Neuron (in vitro differentiated cells): ENCODE results near the gene ROM1.

Experiments
- H2AFZ ChIP-seq: one replicate; pipeline ENCODE4 v1.6.1; 2013; ENCODE audit warnings: low read depth, mild to moderate bottlenecking, inconsistent platforms, low read length, moderate library complexity
- H3K27me3 ChIP-seq: one replicate; pipeline ENCODE4 v1.6.1; 2013; ENCODE audit warnings: low read length; ENCODE audit not compliant: insufficient read depth
- H3K36me3 ChIP-seq: one replicate; pipeline ENCODE4 v1.6.1; 2013; ENCODE audit warnings: low read length; ENCODE audit not compliant: insufficient read depth
- H3K4me1 ChIP-seq: one replicate; pipeline ENCODE4 v1.6.1; 2013; ENCODE audit warnings: low read length; ENCODE audit not compliant: insufficient read depth
- H3K4me3 ChIP-seq: 2 replicates; pipeline ENCODE4 v1.5.1; 2013; ENCODE audit warnings: mild to moderate bottlenecking, low read length, moderate library complexity
- H3K9me3 ChIP-seq: one replicate; pipeline ENCODE4 v1.6.1; 2013; ENCODE audit warnings: low read length

ROM1 gene

GRCh38 chr11:62593434-62594044 is 19.5 kb upstream of the ROM1 start:
- Histone ChIP-seq H2AFZ (no peak overlapping the region), H3K4me1 (peaks cover 23% of the 10 kb centered on the region), H3K36me3 (peaks cover 57% of the 10 kb centered on the region), H3K9me3 (no peaks in the 10 kb centered on the region), H3K27me3 (no peaks in the 10 kb centered on the region), H3K4me3 (no peak overlapping the region)

DNA sequence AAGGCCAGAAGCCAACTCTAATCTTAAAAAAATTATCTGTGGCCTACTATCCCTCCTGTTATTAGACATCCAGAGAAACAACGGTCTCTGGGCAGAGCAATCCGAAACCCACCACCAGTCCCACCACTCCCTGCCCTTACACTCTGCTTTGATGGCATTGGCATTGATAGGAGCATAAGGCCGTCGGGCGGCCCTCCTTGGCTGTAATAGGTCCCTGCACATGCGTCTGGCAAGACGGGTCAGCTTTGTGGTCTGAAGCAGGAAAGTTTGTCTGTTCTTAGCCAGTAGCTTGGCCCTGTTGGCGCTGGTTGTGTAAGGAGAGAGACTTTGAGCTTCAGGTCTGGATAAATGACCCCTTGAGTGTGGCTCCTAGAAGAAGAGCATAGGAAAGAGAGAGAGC is 17.9 kb upstream of the ROM1 start:
- no peaks in the 10 kb centered on the region for H3K27me3 ChIP-seq
- H3K9me3 ChIP-seq = no peaks in the 10 kb centered on the region
- H3K4me3 ChIP-seq = no peak overlapping the region
- H3K36me3 ChIP-seq = peaks cover 69% of the 10 kb centered on the region
- no peak overlapping the region for H2AFZ ChIP-seq
- peaks cover 31% of the 10 kb centered on the region for H3K4me1 ChIP-seq

GRCh38 chr11:62599069-62599696 is 13.9 kb upstream of the ROM1 start:
- Histone ChIP-seq H2AFZ (no peak overlapping the region), H3K36me3 (peaks cover 55% of the 10 kb centered on the region), H3K27me3 (no peaks in the 10 kb centered on the region), H3K4me3 (peak overlapping the region; percentile 83), H3K4me1 (peaks cover 24% of the 10 kb centered on the region), H3K9me3 (no peaks in the 10 kb centered on the region)

DNA sequence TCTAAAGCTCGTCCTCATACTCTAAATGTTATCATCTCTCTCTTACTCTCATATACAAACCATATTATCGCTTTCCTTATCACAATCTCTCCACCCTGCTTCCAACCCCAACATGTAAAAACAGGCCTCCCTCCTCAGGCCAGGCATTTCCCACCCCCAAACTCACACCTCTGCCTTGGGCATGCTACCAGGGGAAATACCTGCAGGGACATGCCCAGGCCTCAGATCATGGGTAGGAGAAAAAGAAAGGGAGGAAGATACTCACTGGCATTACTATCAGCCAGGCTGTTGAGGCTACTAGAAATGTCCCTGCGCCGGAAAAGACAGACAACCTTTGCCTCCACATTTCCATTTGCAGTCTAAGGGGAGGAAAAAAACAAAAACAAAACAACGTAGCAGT is 13.2 kb upstream of the ROM1 start:
- peaks cover 31% of the 10 kb centered on the region for H3K4me1 ChIP-seq
- no peaks in the 10 kb centered on the region for H3K9me3 ChIP-seq
- H3K36me3 ChIP-seq = peaks cover 48% of the 10 kb centered on the region
- H2AFZ ChIP-seq = no peak overlapping the region
- H3K4me3 ChIP-seq = peak overlapping the region; percentile 83
- no peaks in the 10 kb centered on the region for H3K27me3 ChIP-seq

DNA sequence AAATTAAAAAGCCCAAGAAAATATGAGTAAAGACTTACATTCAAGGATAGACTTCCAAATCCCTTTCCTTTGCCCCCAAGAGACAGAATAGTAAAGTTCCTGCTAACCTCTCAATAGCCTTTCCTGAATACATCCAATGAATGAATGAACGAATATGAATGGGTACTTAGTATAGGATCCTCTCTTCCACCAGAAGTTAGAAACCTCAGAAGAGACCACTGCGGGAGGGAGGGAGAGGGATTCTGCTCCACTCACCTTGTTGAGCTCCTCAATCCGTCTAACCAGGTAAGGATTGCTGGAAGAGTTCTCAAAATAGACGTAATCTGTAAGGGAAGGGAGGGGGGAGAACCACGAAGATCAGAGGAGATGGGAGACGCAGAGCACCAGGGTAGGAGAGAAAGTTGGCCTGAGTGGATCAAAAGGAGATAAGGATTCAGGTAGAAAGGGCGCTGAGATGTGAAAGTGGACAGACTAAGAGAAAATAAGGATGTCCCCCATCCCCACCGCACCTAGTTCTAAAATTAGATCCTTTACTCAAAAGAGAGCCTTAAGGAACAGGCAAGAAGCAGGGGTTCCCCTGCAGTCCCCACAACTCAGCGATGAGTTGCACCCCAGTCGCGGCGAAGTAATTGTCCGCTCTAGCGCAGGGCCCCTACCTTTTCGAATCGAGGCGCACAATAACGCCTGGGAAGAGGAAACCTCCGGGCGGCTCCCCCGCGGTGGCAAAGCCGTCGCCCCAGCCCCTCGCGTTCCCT is 12.5 kb upstream of the ROM1 start:
- H2AFZ ChIP-seq = peak overlapping the region; percentile 38
- H3K27me3 ChIP-seq = no peaks in the 10 kb centered on the region
- peaks cover 34% of the 10 kb centered on the region for H3K4me1 ChIP-seq
- H3K36me3 ChIP-seq = peaks cover 42% of the 10 kb centered on the region
- H3K4me3 ChIP-seq = peak overlapping the region; percentile 83
- H3K9me3 ChIP-seq = no peaks in the 10 kb centered on the region

DNA sequence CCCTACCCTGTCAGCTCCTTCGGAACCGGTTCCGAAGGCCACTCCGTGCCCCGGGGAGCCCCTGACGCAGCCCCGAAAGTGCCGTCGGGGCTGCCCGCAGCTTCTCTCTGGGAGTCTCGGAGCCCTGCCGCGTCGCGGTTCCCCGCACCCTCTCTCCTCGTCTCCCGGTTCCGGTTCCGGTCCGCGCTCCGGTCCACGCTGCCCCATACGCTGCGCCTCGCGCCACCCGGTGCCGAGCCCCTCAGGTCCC is 12.0 kb upstream of the ROM1 start:
- Histone ChIP-seq H3K9me3 (no peaks in the 10 kb centered on the region), H2AFZ (peak overlapping the region; percentile 38), H3K27me3 (no peaks in the 10 kb centered on the region), H3K36me3 (peaks cover 37% of the 10 kb centered on the region), H3K4me1 (peaks cover 34% of the 10 kb centered on the region), H3K4me3 (peak overlapping the region; percentile 83)

DNA sequence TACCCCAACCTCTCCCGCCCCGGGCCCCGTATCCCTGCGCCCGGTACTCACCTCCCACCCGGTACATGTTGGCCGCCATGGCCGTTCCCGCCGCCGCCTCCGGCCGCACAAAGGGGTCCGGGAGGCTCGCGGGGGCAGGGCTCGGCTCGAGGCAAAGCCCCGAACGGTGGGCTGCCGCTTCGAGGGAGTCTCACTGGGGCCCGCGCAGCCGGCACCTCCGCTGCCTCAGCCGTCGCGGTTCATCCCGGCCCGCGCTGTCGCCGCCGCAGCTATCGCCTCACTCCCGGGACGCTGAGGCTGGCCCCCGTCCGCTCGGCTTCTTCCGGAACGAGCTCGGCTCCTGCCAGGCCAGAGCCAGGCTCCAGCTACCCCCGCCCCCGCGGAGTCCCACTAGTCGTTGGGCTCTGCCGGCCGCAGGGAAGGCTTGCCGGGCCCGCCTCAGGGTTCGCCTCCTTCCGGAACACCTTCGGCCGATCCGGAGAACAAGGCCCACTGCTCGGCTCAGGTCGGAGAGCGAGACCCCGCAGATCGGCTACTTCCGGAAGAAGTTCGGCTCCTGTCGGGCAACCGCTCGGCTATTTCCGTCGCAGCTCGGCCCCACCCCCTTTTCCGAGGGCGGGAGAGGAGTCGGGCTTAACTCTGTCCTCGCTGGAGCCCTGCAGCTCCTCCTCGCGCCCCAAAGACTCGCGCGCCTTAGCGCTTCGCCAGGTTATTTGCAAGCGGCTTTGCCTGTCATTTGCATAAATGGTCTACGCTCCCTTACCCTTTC is 11.5 kb upstream of the ROM1 start, which contains the start of gene MTA2:
Gene MTA2, minus strand, starts transcription at position 494 of the 769 bp plus-strand sequence. Its CDS starts 415 bp downstream, at position 79.
- Histone ChIP-seq H3K9me3 (no peaks in the 10 kb centered on the region), H3K36me3 (peaks cover 32% of the 10 kb centered on the region), H3K27me3 (no peaks in the 10 kb centered on the region), H2AFZ (peak within 1 kb of the TSS; percentile 38), H3K4me1 (peaks cover 34% of the 10 kb centered on the region), H3K4me3 (peak within 1 kb of the TSS; percentile 83)

- H3K27me3 ChIP-seq = no peaks in the 10 kb centered on the region
- H2AFZ ChIP-seq = no peak overlapping the region
- peaks cover 34% of the 10 kb centered on the region for H3K4me1 ChIP-seq
- H3K9me3 ChIP-seq = no peaks in the 10 kb centered on the region
- H3K36me3 ChIP-seq = peaks cover 27% of the 10 kb centered on the region
- H3K4me3 ChIP-seq = peak overlapping the region; percentile 3
These were observed 10.7 kb upstream of the ROM1 start for GRCh38 chr11:62602141-62603071.

- H3K27me3 ChIP-seq = no peaks in the 10 kb centered on the region
- H2AFZ ChIP-seq = no peak overlapping the region
- peaks cover 34% of the 10 kb centered on the region for H3K4me1 ChIP-seq
- H3K9me3 ChIP-seq = no peaks in the 10 kb centered on the region
- H3K36me3 ChIP-seq = peaks cover 20% of the 10 kb centered on the region
- no peak overlapping the region for H3K4me3 ChIP-seq
These were observed 10.0 kb upstream of the ROM1 start for GRCh38 chr11:62603072-62603408.

GRCh38 chr11:62603776-62604299 is 9.2 kb upstream of the ROM1 start:
- peaks cover 34% of the 10 kb centered on the region for H3K4me1 ChIP-seq
- no peak overlapping the region for H3K4me3 ChIP-seq
- H3K36me3 ChIP-seq = peaks cover 12% of the 10 kb centered on the region
- H3K9me3 ChIP-seq = no peaks in the 10 kb centered on the region
- no peak overlapping the region for H2AFZ ChIP-seq
- H3K27me3 ChIP-seq = no peaks in the 10 kb centered on the region

DNA sequence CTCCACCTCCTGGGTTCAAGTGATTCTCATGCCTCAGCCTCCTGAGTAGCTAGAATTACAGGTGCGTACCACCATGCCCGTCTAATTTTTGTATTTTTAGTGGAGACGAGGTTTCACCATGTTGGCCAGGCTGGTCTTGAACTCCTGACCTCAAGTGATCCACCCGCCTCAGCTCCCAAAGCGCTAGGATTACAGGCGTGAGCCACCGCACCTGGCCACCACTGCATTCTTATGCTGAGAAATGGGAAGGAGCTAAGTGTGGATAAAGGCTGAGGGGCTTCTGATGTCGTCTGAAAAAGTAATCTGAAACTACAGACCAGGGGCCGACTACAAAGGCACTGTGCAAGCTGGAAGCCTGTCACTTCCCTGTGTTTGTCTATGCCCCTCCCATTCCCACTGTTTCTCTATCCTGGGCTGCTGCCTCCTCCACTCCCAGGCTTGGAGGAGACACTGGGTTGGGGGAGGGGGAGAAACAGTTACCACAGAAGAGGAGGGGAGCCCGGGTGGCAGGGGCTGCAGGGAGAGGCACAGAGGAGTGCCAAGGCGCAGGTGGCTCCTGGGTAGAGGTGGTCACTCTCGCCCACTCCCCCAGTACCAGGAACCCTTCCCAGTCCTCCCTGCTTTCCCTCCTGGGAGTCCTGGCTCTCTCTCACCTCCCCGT is 8.5 kb upstream of the ROM1 start:
- Histone ChIP-seq H3K4me3 (no peak overlapping the region), H3K36me3 (peaks cover 5% of the 10 kb centered on the region), H3K9me3 (no peaks in the 10 kb centered on the region), H3K27me3 (no peaks in the 10 kb centered on the region), H2AFZ (no peak overlapping the region), H3K4me1 (peaks cover 27% of the 10 kb centered on the region)

DNA sequence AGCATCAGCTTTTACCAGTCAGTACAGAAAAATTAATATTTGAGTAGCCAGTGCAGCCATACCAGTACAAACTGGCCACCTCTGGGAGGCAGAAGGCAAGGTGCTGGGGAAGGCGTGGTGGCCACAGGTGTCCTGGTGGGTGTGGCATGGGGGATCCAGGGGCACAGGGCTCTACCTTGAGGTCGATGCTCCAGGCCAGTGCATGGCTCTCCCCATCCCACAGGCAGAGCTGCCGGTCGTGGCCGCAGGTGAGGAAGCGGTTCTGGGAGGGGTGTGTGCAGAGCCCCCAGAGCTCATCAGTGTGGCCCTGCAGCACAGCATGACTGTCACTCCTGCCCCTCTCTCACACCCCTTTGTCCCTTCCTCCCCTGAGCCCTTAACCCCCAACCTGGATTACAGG is 7.6 kb upstream of the ROM1 start:
- Histone ChIP-seq H3K36me3 (no peaks in the 10 kb centered on the region), H3K4me3 (no peak overlapping the region), H3K4me1 (peaks cover 18% of the 10 kb centered on the region), H2AFZ (no peak overlapping the region), H3K27me3 (no peaks in the 10 kb centered on the region), H3K9me3 (no peaks in the 10 kb centered on the region)
